GM19467 (cell line): ENCODE measurements around the gene KANSL1.

Experiments used
- ATAC-seq: cut with Tn5 transposase; IDR thresholded peaks from one replicate; pipeline ENCODE4 v1.9.1; 2021; ENCODE audit warnings: mild to moderate bottlenecking, moderate library complexity; ENCODE audit not compliant: unreplicated experiment

KANSL1 gene

GRCh38 chr17:46003907-46004748, 189.1 kb downstream of the KANSL1 start:
- no peak for ATAC-seq

DNA sequence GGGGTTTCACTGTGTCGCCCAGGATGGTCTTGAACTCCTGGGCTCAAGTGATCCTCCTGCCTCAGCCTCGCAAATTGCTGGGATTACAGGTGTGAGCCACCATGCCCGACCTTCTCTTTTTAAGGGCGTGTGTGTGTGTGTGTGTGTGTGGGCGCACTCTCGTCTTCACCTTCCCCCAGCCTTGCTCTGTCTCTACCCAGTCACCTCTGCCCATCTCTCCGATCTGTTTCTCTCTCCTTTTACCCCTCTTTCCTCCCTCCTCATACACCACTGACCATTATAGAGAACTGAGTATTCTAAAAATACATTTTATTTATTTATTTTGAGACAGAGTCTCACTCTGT, 190.3 kb downstream of the KANSL1 start:
- no peak for ATAC-seq

DNA sequence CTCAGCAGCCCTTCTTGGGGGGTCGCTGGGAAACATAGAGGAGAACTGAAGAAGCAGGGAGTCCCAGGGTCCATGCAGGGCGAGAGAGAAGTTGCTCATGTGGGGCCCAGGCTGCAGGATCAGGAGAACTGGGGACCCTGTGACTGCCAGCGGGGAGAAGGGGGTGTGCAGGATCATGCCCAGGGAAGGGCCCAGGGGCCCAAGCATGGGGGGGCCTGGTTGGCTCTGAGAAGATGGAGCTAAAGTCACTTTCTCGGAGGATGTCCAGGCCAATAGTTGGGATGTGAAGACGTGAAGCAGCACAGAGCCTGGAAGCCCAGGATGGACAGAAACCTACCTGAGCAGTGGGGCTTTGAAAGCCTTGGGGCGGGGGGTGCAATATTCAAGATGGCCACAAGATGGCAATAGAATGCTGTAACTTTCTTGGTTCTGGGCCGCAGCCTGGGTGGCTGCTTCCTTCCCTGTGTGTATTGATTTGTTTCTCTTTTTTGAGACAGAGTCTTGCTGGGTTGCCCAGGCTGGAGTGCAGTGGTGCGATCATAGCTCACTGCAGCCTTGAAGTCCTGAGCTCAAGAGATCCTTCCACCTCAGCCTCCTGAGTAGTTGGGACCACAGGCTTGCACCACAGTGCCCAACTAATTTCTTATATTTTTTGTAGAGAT, 190.8 kb downstream of the KANSL1 start:
- ATAC-seq = no peak

- ATAC-seq = no peak
These were observed 191.6 kb downstream of the KANSL1 start for GRCh38 chr17:46001390-46002310.

DNA sequence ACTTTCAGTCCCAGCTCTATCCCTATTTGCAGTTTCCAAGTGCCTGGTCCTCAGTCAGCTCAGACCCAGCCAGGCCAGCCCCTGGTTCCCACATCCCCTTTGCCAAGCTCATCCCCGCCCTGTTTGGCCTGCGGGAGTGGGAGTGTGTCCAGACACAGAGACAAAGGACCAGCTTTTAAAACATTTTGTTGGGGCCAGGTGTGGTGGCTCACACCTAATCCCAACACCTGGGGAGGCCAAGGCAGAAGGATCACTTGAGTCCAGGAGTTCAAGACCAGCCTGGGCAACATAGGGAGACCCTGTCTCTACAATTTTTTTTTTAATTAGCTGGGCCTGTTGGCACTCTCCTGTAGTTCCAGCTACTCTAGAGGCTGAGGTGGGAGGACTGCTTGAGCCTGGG, 192.5 kb downstream of the KANSL1 start:
- no peak for ATAC-seq

DNA sequence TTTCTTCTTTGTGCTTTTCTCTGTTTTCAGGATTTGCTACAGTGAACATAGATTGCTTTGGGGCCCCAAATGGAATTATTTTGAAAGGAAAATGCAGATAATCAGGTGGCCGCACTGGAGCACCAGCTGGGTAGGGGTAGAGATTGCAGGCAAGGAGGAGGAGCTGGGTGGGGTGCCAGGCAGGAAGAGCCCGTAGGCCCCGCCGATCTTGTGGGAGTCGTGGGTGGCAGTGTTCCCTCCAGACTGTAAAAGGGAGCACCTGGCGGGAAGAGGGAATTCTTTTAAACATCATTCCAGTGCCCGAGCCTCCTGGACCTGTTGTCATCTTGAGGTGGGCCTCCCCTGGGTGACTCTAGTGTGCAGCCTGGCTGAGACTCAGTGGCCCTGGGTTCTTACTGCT, 192.9 kb downstream of the KANSL1 start:
- ATAC-seq = no peak

- no peak for ATAC-seq
These were observed 193.3 kb downstream of the KANSL1 start for GRCh38 chr17:45999900-46000290.

DNA sequence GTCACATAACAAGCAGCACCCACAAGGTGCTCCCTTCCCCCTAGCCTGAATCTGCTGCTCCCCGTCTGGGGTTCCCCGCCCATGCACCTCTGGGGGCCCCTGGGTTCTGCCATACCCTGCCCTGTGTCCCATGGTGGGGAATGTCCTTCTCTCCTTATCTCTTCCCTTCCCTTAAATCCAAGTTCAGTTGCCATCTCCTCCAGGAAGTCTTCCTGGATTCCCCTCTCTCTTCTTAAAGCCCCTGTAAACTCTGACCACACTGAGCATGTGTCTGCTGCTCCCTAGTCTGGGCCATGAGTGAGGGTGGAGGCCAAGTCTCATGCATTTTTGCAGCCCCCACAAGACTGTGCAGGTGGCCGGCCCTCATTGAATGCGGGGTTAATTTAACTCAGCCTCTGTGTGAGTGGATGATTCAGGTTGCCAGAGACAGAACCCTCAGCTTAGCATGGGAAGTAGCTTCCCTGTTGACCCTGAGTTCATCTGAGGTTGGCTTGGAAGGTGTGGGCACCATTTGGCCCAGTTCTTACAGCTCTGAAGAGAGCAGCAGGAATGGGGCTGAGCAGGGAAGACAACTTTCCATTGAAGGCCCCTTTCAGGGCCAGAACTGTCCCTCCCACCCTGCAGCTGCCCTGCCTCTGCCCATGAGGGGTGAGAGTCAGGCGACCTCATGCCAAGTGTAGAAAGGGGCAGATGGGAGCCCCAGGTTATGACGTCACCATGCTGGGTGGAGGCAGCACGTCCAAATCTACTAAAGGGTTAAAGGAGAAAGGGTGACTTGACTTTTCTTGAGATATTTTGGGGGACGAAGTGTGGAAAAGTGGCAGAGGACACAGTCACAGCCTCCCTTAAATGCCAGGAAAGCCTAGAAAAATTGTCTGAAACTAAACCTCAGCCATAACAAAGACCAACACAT, 194.0 kb downstream of the KANSL1 start, which contains the start of gene STH:
TSS of gene STH (plus strand) at position 264 of the 913 bp plus-strand sequence. CDS start at position 294, 30 bp downstream.
- ATAC-seq = no peak

DNA sequence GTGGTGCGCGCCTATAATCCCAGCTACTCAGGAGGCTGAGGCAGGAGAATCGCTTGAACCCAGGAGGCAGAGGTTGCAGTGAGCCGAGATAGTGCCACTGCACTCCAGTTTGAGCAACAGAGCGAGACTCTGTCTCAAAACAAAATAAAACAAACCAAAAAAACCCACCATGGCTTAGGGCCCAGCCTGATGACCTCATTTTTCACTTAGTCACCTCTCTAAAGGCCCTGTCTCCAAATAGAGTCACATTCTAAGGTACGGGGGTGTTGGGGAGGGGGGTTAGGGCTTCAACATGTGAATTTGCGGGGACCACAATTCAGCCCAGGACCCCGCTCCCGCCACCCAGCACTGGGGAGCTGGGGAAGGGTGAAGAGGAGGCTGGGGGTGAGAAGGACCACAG, 195.6 kb downstream of the KANSL1 start:
- no peak for ATAC-seq

DNA sequence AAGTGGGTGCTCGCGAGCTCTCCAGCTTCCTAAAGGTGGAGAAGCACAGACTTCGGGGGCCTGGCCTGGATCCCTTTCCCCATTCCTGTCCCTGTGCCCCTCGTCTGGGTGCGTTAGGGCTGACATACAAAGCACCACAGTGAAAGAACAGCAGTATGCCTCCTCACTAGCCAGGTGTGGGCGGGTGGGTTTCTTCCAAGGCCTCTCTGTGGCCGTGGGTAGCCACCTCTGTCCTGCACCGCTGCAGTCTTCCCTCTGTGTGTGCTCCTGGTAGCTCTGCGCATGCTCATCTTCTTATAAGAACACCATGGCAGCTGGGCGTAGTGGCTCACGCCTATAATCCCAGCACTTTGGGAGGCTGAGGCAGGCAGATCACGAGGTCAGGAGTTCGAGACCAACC, 196.1 kb downstream of the KANSL1 start:
- ATAC-seq = no peak

DNA sequence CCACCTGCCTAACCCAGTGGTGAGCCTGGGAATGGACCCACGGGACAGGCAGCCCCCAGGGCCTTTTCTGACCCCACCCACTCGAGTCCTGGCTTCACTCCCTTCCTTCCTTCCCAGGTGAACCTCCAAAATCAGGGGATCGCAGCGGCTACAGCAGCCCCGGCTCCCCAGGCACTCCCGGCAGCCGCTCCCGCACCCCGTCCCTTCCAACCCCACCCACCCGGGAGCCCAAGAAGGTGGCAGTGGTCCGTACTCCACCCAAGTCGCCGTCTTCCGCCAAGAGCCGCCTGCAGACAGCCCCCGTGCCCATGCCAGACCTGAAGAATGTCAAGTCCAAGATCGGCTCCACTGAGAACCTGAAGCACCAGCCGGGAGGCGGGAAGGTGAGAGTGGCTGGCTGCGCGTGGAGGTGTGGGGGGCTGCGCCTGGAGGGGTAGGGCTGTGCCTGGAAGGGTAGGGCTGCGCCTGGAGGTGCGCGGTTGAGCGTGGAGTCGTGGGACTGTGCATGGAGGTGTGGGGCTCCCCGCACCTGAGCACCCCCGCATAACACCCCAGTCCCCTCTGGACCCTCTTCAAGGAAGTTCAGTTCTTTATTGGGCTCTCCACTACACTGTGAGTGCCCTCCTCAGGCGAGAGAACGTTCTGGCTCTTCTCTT, 196.8 kb downstream of the KANSL1 start:
- ATAC-seq = no peak

- ATAC-seq = no peak
These were observed 197.5 kb downstream of the KANSL1 start for GRCh38 chr17:45995627-45996270.

- ATAC-seq = no peak
These were observed 198.2 kb downstream of the KANSL1 start for GRCh38 chr17:45994987-45995386.

DNA sequence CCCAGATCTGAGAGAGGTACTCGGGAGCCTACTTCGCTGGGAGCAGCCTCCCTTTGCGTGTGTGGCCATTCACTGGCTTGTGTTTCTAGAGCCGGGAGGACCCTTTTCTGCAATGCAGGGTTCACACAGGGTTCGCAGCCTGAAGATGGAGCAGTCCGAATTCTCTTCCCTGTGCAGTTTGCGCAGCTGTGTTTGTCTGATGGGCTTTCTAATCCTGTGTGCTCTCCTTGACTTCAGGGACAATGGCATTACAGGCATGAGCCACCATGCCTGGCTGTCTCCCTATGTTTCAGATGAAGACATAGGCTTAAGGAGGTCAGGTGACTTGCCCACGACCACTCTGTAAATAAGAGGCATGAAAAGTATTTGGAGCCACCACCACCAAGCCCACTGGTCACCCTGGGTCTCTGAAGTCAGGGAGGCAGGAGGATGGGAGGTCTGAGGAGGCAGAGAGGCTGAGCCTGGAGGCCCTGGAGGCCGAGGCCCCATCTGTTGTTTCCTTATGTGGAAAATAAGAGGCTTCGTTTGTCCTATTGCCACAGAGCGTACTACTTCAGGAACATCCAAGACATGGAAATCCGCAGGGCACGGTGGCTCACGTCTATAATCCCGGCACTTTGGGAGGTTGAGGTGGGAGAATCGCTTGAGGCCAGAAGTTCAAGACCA, 199.1 kb downstream of the KANSL1 start:
- ATAC-seq = no peak

DNA sequence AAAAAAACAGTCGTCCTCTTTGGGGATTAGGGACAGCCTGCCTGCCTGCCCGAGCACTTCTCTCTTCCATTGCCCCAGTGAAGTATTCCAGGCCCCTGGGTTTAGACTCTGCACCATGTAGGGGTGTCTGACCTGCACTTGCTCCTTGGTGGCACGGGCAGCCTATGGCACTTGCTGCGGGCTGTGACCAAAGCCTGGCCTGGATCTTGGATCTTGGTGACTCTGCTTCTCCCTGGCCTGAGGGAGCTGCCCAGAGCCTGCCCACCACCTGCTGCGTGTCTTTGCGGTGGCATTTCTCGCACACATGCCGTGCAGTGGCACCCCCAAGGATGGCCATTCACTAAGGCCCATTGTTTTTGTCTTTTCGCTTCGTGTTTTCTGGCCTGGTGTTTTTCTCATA, 200.3 kb downstream of the KANSL1 start:
- no peak for ATAC-seq

GRCh38 chr17:45992175-45992574, 201.1 kb downstream of the KANSL1 start:
- ATAC-seq = no peak

GRCh38 chr17:45991341-45991740, 201.9 kb downstream of the KANSL1 start:
- ATAC-seq = no peak

DNA sequence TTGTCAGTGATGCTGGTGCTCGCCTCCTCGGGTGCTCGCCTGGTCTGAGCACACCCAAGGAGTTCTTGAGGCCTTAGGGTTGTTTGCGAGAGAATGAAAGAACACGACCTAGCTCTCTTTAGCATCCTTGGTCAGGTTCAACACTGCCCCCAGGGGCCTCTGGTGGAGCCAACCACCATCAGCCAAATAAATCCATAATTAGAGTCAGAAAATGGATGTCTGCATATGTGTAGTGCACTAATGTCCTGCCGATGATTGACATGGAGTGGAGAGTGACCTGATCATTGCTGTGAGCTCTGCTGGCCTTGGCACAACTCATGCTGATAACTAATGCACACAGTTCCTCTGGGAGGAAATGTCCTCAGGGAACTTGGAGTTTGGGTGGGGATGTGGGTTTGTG, 202.3 kb downstream of the KANSL1 start:
- no peak for ATAC-seq

DNA sequence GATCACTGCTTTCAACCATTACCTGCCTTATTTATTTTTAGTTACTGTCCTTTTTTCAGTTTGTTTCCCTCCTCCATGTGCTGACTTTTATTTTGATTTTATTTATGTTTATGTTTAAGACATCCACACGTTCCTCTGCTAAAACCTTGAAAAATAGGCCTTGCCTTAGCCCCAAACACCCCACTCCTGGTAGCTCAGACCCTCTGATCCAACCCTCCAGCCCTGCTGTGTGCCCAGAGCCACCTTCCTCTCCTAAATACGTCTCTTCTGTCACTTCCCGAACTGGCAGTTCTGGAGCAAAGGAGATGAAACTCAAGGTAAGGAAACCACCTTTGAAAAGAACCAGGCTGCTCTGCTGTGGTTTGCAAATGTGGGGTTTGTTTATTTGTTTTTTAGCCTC, 203.5 kb downstream of the KANSL1 start:
- ATAC-seq = no peak
